ENCODE results near the gene IGFLR1.
"Not testable (repeated sequence)": the region's sequence is repeated elsewhere in the genome, so short reads cannot be mapped to it uniquely, and the experiment has no call there.

IGFLR1 gene

DNA sequence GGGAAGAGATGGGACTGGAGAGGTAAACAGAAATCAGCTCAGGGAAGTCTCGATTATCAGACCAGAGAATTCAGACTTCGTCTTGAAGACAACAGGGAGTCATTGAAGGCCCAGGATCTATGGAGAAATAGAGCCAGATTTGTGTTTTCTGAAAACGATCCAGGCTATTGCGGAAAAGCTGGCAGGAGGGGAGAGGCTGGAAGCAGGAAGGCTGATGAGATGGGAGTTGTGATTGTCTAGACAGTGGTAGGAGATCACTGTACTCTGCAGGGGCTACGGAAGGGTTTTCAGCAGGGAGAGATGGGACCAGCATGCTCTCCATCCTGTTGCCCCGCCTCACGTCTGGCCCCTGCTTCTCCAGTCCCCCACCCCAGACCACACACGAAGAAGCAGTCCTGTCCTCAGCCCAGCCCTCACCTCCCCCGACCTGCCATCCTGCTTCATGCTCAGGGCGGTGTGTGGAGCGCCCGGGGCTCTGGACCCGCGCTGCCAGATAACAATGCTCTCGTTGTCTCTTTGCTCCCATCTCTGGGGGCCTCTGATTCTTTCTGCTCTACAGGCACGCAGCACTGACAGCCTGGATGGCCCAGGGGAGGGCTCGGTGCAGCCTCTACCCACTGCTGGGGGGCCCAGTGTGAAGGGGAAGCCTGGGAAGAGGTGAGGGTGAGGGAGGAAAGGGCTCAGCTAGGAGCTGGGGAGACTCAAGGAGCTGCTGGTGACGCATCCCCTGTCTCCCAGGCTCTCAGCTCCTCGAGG lies 35.0 kb upstream of the IGFLR1 start:
- no peak for DNase-seq

GRCh38 chr19:35776102-35776788 lies 34.0 kb upstream of the IGFLR1 start:
- no peak for DNase-seq

GRCh38 chr19:35775298-35776101 lies 33.2 kb upstream of the IGFLR1 start, which contains the start of gene ARHGAP33:
Gene ARHGAP33 (plus strand): TSS chr19:35775564. CDS start chr19:35775659, 95 bp downstream.
- peak; percentile 87 for DNase-seq

DNA sequence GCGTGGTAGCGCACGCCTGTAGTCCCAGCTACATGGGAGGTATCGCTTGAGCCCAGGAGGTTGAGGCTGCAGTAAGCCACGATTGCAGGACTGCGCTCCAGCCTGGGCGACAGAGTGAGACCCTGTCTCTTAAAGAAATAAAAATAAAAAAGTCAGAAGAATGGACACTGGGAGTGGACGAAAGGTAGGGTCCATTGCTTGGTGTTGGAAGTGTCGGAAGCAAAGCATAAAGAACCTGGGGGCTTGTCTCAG lies 32.7 kb upstream of the IGFLR1 start:
- no peak for DNase-seq

GRCh38 chr19:35774274-35775045 lies 32.2 kb upstream of the IGFLR1 start:
- DNase-seq, result no peak

DNA sequence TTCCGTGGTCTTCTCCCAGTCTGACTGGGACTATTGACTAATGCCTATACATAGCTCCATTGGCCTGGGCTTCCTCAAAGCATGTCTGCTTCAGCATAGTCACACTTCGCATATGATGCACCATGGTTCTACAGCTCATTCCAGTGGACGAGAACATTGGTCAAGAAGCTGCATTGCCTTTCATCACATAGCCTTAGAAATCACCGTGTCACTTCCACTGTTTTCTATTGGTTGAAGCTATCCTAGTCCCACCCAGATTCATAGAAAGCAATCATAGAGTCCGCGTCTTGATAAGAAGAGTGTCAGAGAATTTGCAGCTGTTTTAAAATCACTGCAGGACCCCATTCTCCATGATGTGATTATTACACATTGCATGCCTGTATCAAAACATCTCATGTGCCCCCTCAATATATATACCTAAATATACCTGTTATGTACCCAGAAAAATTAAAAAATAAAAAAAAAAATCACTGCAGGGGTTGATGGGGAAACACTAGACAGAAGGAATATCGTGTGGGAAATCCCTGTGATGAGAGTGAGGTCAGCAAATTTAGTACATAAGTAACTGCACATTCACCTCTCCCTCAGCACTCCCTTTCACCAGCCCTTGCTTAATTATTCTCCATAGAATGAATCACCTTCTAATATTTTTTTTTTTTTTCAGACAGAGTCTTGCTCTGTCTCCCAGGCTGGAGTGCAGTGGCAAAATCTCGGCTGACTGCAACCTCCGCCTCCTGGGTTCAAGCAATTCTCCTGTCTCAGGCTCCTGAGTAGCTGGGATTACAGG lies 31.0 kb upstream of the IGFLR1 start:
- DNase-seq, result no peak

DNA sequence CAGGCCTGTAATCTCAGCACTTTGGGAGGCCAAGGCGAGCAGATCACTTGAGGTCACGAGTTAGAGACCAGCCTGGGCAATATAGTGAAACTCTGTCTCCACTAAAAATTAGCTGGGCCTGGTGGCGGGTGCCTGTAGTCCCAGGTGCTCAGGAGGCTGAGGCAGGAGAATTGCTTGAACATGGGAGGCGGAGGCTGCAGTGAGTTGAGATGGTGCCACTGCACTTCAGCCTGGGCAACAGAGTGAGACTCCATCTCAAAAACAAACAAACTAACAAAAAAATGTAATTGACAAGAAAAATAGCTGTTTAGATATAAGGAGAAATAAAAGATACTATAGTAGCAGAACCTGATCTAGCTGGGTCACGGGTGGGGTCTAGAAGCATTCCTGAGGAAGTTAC lies 30.1 kb upstream of the IGFLR1 start:
- DNase-seq, result not testable (repeated sequence)

GRCh38 chr19:35768082-35768421 lies 25.8 kb upstream of the IGFLR1 start:
- no peak for DNase-seq

DNA sequence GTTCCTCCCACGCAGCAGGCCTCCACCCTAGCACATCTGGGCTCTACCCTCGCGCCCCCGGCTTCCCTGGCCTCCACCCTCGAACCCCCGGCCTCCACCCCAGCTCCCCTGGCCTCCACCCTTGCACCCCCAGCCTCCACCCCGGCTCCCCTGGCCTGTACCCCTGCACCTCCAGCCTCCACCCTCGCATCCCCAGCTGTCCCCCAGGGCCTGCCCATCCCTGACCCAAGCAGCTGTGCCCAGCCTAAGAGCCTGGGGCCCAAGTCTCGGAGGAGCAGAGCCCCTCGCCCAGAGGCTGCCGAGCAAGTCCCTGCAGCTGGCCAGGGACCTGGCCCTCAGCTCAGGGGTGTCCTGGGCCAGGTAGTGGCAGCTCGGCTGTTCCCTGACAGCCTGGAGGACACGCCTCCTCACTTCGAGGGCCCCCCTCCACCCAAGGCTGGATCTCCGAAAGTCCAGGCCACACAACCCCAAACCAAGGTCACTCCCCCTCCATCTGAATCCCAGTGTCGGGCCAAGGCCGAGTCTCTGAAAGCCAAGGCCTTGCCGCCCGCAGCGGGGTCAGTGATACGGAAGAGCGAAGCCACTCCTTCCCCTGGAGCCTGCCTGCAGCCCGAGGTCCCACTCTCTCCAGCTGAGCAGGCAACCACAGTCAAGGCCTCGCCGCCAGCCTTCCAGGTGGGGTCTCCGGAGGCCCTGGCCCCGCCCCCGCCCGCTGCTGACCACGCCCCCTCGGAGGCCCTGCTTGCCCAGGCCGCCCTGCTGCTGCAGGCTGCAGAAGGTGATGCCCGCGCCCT lies 25.2 kb upstream of the IGFLR1 start:
- no peak for DNase-seq

DNA sequence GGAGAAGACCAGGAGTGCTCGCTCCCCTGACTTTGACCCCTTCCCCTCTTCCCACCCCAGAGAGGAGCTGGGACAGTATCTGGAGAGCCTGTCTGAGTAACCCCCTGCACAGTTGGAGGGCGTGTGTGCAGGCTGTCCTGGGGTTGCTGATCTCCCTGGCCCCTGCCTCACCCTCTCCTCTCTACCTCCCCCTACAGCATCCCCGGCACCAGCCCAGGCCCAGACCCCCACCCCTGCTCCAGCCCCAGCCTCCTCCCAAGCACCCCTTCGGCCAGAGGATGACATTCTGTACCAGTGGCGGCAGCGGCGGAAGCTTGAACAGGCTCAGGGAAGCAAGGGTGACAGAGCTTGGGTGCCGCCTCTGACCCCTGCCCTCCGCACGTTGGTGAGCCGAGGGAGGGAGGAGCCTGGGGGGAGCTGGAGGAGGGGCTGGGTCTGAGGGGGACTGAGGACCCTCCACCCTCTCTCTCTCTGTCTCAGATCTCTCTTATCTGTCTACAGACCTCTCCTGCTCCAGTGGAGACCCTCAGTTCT lies 24.4 kb upstream of the IGFLR1 start:
- DNase-seq, result no peak

- DNase-seq, result no peak
Measured at GRCh38 chr19:35764432-35765315, 22.4 kb upstream of the IGFLR1 start.

- no peak for DNase-seq
Measured at GRCh38 chr19:35760711-35761349, 18.6 kb upstream of the IGFLR1 start.

GRCh38 chr19:35759697-35760096 lies 17.4 kb upstream of the IGFLR1 start:
- no peak for DNase-seq

GRCh38 chr19:35757749-35758608 lies 15.7 kb upstream of the IGFLR1 start, which contains the start of gene PROSER3:
Gene PROSER3 (plus strand): TSS chr19:35758176. CDS start chr19:35758216, 40 bp downstream.
- DNase-seq, result peak; percentile 98

- DNase-seq, result no peak
Measured at GRCh38 chr19:35757231-35757748, 15.0 kb upstream of the IGFLR1 start.

DNA sequence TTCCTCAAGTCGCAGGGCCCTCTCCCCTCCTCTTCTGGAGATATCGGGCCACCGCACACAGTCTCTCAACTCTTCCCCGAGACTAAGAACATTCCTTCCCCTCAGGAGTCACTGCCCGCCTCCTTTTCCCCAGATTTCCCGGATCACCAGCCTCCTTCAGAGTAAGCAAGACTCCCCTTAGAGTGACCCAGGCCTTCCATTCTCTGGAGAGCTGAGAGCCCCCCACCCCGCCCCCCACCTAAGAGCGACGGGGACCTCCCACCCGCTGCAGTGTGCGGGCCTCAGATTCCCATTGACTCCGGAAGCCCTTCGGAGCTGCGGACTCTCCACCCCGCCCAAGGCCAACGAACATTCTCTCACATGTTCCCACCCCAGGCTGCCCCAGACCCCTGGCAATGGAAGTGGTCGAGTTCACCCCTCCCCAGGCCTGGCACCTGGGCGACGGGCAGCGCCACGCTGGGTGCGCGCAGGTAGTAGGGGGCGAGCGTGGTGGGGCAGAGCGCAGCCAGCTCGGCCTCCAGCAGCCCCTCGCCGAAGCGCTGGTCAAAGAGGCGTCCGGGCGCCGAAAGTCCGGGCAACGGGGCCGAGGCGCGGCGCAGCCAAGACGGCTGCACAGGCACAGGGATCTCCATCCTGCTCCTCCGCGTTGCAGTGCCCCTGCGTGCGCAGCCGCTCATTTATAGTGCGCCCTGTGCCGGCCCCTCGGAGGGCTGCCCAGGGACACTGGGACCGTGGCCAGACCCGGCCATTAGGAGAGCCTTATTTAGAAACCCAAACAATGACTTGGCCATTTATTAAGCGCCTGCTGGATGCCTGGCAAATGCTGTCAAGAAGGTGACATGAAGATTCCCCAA lies 14.4 kb upstream of the IGFLR1 start, which contains the start of gene HSPB6:
HSPB6 (minus strand) TSS at position 653 of the 854 bp plus-strand sequence; CDS start at position 632, 21 bp downstream.
- DNase-seq, result no peak

Measured in SHP77 treated with DMSO at 0.1 percent for 48 hours (cell line).